ENCODE results near the gene RPS25.
"Not testable (repeated sequence)": the region's sequence is repeated elsewhere in the genome, so short reads cannot be mapped to it uniquely, and the experiment has no call there.

The RPS25 gene

GRCh38 chr11:119038884-119039283 is 20.7 kb upstream of the RPS25 start:
- no peak for DNase-seq

GRCh38 chr11:119034813-119035212 is 16.7 kb upstream of the RPS25 start:
- DNase-seq = no peak

GRCh38 chr11:119033421-119033820 is 15.3 kb upstream of the RPS25 start:
- not testable (repeated sequence) for DNase-seq

- DNase-seq = no peak
Observed at GRCh38 chr11:119031912-119032280, 13.8 kb upstream of the RPS25 start.

GRCh38 chr11:119030329-119031047 is 12.3 kb upstream of the RPS25 start, which contains the start of gene SLC37A4:
SLC37A4 (minus strand) TSS chr11:119030877.
- DNase-seq = peak; percentile 98 to 99 (median 99)

GRCh38 chr11:119030029-119030328 is 11.8 kb upstream of the RPS25 start:
- no peak for DNase-seq

DNA sequence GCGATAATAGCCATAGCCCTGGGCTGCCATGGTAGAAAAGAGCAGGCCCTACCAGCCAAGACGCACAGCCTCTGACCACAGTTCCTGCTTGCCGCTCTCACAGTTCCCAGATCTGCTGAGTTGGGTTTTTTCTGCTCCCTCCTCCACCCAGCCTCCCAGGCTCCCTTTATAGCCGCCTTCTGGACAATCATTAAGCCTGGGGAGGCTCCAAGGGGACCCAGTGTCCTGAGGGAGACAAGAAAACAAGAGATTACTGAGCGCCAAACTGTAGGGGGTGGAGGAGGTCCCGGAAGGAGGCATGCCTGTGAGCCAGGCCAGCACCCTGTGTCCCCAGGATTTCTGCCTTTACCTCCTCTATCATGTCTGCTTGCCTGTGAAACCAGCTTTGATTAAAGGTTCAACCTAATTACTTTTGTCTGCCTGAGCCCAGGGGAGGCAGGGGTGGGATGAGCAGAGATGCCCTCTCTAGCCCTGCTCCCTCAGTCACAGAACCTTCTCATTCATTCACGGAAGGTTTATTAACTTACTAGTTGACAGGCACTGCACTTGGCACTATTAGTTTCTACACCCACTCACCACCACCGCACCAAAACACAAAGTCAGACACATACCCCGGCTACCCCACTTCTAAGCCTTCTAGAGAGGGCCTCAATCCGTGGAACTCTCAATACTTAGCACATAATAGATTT is 11.3 kb upstream of the RPS25 start:
- peak in 1 of 5 donors; percentile 23 for DNase-seq

GRCh38 chr11:119029069-119029339 is 10.9 kb upstream of the RPS25 start:
- no peak for DNase-seq

- no peak for DNase-seq
Observed at GRCh38 chr11:119028346-119029068, 10.4 kb upstream of the RPS25 start.

DNA sequence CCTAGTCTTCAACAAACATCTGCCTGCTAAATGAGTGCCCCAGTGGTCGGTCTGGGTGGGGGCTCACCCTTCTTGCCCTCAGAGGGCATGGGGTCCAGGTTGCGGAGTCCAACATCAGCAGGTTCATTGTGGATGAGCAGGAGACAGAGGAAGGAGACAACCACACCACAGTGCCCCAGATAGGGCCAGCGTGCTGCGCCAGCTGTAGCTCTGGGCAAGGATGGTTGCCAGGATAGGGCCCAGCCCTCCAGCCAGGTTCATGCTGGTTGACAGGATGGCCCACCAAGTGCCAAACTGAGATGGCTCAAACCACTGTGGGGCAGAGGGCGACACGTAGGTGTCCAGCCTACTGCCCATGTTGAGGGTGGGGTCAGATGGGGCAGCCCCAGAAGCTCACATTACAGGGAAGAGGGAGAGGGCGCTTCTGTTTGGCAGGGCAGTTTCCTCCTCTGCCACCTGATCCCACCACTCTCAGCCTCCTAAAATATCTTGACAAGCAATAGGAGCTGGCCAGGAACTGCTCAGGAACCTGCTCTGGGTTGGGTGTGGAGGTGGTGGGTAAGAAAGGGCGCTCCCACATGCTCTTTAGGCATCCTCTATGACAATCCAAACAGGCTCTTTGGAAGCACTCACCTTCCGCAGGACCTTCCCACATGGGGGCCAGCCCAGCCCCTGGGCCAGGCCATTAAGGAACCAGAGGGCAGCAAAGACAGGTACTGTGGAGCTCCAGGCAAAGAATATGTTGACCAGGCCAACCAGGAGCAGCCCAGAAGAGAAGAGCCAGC is 9.6 kb upstream of the RPS25 start:
- no peak for DNase-seq

DNA sequence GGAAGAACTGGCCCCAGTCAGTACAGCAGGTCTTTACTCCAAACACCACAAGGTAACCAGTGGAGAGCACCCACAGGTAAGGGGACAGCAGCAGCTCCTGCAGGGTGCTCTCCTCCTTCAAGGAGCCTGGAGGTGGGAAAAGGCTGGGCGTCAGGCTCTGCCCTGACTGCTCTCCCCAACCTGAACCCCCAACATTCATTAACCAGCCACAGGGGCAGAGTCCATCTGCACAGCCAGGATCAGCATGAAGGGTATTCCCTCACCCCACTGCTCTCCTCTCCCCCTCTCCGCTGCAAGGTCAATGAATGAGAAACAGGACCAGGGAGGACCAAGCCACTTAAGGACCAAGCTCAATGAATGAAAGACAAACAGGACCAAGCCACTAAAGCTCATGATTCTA is 8.8 kb upstream of the RPS25 start:
- no peak for DNase-seq

DNA sequence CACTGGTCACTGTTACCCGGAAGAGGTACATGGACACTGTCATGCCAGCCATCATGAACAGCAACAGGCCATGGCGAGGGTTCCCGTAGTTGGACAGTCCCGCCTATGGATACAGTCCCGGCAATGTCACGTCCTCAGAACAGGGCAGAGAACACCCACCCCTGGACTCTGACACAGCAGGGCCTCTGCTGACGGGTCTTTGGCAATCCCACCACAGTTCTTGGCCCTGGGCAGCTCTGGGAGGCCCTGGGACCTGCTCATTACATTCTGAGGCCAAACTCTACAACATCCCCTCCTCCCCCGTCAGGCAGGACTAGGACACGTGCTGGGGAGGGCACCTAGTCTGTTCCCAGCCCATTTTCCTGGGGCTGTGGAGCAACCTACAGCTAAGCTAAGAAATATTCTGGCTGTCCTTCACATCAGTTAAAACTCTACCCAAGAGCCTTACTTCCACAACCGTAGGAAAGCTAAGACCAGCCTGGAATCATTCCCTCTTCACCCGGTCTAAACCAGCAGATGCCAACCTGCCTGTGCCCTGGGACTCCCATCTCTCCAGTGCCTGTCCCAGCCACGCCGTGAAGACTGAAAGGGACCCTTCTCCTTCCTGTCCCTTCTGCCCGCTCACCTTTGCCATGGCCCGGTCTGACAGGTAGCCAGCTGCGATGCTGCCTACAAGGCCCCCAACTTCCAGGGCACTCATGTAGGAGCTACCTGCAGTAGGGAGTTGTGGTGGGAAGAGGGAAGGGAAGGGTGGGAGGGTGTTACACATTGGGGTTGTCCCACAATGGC is 8.0 kb upstream of the RPS25 start:
- no peak for DNase-seq

DNA sequence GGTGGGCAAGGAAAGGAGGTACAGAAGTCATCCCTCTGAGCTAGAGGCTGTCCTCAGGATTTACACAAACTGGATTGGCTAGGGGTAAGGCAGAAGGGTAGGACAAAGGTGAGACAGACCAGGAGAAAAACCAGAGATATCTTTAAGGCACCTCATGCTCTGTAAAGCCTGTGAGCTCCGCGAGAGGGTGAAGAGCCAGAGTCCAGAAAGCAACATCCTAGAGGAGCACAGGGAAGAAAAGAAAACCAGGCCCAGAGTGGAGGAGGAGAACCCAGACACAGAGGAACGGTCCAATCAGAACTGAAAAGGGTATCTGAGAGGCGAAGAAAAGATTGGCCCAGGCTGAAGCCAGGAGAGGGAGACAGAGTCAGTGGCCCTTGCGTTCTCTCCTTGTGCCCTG is 7.4 kb upstream of the RPS25 start:
- no peak for DNase-seq

DNA sequence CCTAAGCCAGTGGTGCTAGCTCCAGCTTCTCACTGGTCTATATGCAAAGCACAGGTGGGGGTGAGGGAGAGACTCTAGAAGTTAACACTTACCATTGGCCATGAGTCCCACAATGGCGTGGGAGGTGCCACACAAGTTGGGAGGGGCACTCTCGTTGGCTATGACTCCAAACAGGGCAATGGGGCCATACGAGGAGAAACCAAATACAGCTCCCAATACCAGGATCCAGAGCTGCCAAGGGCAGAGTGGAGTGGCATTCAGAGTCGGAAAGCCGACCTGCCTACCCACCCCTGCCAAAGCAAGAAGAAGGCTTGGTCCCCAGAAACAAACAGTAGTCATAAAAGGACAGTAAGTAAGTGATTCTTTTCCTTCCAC is 6.9 kb upstream of the RPS25 start:
- no peak for DNase-seq

DNA sequence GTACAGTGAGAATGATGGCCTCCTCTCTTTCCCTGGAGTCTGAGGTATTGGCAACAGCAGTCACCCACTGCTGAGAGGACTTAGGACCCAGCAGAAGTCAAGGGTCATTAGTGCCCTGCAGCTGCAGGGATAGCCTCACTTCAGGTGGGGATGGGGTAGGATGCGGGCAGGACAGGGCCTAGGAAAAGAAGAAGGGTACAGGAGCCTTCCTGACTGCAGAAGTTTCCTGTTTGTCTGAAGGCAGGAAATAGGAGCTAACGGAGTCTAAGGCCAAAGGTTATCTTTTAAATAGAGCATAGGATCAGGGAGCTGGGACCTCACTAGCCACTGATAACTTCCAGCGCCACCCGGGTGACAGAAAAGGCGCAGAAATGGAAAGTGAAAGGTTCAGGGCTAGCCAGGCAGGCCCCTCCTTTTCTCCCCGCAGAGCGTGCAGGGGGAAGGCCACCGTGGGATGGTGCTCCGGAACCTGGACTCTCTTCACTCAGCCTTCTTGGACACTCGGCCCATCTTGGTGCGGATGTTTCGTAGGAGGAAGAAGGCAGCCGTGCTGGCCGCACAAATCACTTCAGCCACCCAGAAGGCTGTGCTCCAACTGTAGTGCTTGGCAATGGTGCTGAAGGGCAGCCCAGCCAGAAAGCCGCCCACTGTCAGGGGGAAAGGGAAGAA is 6.4 kb upstream of the RPS25 start:
- DNase-seq = no peak

GRCh38 chr11:119023741-119024140 is 5.6 kb upstream of the RPS25 start:
- no peak for DNase-seq

GRCh38 chr11:119021631-119022030 is 3.5 kb upstream of the RPS25 start:
- DNase-seq = no peak

DNA sequence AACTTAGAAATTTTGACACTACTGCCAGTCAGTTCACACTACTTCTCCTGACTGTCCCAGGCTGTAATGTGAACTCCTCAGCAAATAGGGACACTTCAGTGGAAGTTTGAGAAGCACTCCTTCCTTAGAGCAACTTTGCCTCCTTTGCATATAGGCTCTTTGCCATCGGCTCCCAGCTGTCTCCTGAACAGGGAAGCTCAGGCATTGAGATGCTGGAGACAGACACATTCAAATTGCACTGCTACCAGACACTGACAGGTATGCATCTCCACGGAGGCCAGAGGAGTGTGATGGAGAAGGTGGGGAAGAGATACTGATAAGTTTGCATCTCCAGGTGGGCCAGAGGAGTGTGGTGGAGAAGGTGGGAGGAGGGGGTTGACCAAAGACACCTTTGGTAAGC is 1.9 kb upstream of the RPS25 start:
- no peak for DNase-seq

DNA sequence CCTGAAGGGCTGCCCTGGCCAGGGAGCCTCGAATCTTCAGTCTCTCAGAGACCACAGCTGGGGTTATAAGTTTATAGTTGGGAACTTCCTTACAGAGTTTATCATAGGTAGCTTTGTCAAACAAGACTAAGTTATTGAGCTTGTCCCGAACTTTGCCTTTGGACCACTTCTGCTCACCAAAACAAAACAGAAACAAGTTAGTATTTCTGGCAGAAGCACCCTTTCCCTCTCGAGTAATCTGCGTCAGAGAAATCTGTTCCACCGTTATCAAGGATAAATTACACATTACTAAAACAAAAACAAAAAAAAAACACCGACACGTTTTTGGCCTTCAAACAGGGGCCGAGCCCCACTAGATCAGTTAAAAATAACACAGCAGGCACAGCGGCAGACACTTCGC is 766 bp downstream of the RPS25 start:
- not testable (repeated sequence) for DNase-seq

GRCh38 chr11:119016216-119017009 is 1.7 kb downstream of the RPS25 start:
- DNase-seq = no peak

- no peak for DNase-seq
Observed at GRCh38 chr11:119015054-119015611, 3.0 kb downstream of the RPS25 start.
